HepG2 (cell line): ENCODE data around the gene LCLAT1. TPM values are rescaled to one million over a fixed set of nuclear protein-coding genes. Genes with fewer than 3 reads are reported as not detected.

ENCODE experiments used
- CCDC6 ChIP-seq: sonication (generic); formaldehyde crosslinking; IDR thresholded peaks from 2 replicates; pipeline ENCODE4 v1.8.1; 2022; ENCODE audit warnings: mild to moderate bottlenecking, missing genetic modification reagents, moderate library complexity
- FIP1L1 ChIP-seq: fragments of 200-400 bp; formaldehyde crosslinking; IDR thresholded peaks from 2 replicates; pipeline ENCODE4 v1.6.1; 2018; ENCODE audit warnings: low read depth, mild to moderate bottlenecking, low read length, moderate library complexity, borderline replicate concordance; ENCODE audit not compliant: insufficient read depth
- MYC ChIP-seq: sonication (generic); formaldehyde crosslinking; IDR thresholded peaks from 2 replicates; pipeline ENCODE4 v1.9.0; 2021; ENCODE audit warnings: missing genetic modification reagents, borderline replicate concordance
- NFAT5 ChIP-seq: sonication (generic); formaldehyde crosslinking; IDR thresholded peaks from 2 replicates; pipeline ENCODE4 v1.4.0; 2020; ENCODE audit warnings: missing genetic modification reagents
- PCBP1 ChIP-seq: fragments of 200-400 bp; formaldehyde crosslinking; IDR thresholded peaks from 2 replicates; pipeline ENCODE4 v1.6.1; 2017; ENCODE audit warnings: mild to moderate bottlenecking, low read depth, low read length, borderline replicate concordance
- RFX5 ChIP-seq: IDR thresholded peaks from 2 replicates; pipeline ENCODE4 v1.6.1; 2011; ENCODE audit warnings: low read depth, low read length, improper control_type of control experiment
- SMC3 ChIP-seq: IDR thresholded peaks from 2 replicates; pipeline ENCODE4 v1.6.1; 2011; ENCODE audit warnings: low read length, improper control_type of control experiment
- ZBTB43 ChIP-seq: sonication (generic); formaldehyde crosslinking; conservative IDR thresholded peaks from 2 replicates; pipeline ENCODE4 v1.4.0; 2020; ENCODE audit warnings: missing genetic modification reagents
- ZNF558 ChIP-seq: sonication (generic); formaldehyde crosslinking; IDR thresholded peaks from 2 replicates; pipeline ENCODE4 v1.9.0; 2022; ENCODE audit warnings: mild to moderate bottlenecking, missing genetic modification reagents, borderline replicate concordance
- polyA plus RNA-seq, 8 experiments: library from polyadenylated mRNA; depleted of rRNA in 3 of 8; stranded (reverse) in 7 of 8; unstranded in 1 of 8; fragments of >200 nt; fragmentation: Illumina TruSeq in 4 of 8; extraction: Trizol in 4 of 8; gene quantifications; 2 replicates each; pipeline versions ENCODE4 v1.2.1 to v1.2.3, GENCODE V29; 2011 to 2016; ENCODE audit warnings: low read depth in 4 of 8, missing spikeins in 1 of 8, mixed read lengths in 1 of 8; ENCODE audit not compliant: insufficient read depth in 1 of 8
- total RNA-seq, 5 experiments: library from RNA; depleted of rRNA; stranded (reverse); fragments of >200 nt; fragmentation: Illumina TruSeq; extraction: Trizol; gene quantifications; 2 replicates each; pipeline ENCODE4 v1.2.3, GENCODE V29; 2016; ENCODE audit warnings: low read depth in 1 of 5
- TF ChIP-seq, protein P1 (sequence below), 2 experiments: sonication (generic) in 1 of 2; formaldehyde crosslinking in 1 of 2; IDR thresholded peaks; 2 replicates each; pipeline versions ENCODE4 v1.6.1 to v1.9.0; 2014 to 2022; ENCODE audit warnings: antibody characterized with exemption in 1 of 2, borderline replicate concordance in 1 of 2, inconsistent platforms in 1 of 2, low read depth in 1 of 2, missing genetic modification reagents in 1 of 2
- TF ChIP-seq, protein P2 (sequence below): sonication (generic); formaldehyde crosslinking; IDR thresholded peaks from 2 replicates; pipeline ENCODE4 v1.4.0; 2020; ENCODE audit warnings: mild to moderate bottlenecking, missing genetic modification reagents

The LCLAT1 gene
- total and polyA plus RNA-seq, 2 of the 13 experiments (the other 11 are each of a cell fraction or from before 2014, with no cell fraction given) = 18.0 to 28.0 TPM

- TF ChIP-seq, protein P1, sequence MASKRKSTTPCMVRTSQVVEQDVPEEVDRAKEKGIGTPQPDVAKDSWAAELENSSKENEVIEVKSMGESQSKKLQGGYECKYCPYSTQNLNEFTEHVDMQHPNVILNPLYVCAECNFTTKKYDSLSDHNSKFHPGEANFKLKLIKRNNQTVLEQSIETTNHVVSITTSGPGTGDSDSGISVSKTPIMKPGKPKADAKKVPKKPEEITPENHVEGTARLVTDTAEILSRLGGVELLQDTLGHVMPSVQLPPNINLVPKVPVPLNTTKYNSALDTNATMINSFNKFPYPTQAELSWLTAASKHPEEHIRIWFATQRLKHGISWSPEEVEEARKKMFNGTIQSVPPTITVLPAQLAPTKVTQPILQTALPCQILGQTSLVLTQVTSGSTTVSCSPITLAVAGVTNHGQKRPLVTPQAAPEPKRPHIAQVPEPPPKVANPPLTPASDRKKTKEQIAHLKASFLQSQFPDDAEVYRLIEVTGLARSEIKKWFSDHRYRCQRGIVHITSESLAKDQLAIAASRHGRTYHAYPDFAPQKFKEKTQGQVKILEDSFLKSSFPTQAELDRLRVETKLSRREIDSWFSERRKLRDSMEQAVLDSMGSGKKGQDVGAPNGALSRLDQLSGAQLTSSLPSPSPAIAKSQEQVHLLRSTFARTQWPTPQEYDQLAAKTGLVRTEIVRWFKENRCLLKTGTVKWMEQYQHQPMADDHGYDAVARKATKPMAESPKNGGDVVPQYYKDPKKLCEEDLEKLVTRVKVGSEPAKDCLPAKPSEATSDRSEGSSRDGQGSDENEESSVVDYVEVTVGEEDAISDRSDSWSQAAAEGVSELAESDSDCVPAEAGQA (IDR thresholded peaks at IDR 0.05; ENCODE audit: low read depth) = peak; percentile 95
- TF ChIP-seq, protein P1 (CRISPR knock-in tag; IDR thresholded peaks at IDR 0.05; ENCODE audit: borderline replicate concordance) = peak; percentile 96
- TF ChIP-seq CCDC6 (CRISPR knock-in tag) (peak; percentile 72), MYC (CRISPR knock-in tag) (peak; percentile 88), SMC3 (no peak), FIP1L1 (no peak), ZNF558 (CRISPR knock-in tag) (peak; percentile 96), PCBP1 (peak; percentile 24; the same call in 1 of the 2 replicates), RFX5 (peak; percentile 7; the same call in 1 of the 2 replicates), NFAT5 (CRISPR knock-in tag) (peak; percentile 99), ZBTB43 (CRISPR knock-in tag) (peak; percentile 84)
- TF ChIP-seq, protein P2, sequence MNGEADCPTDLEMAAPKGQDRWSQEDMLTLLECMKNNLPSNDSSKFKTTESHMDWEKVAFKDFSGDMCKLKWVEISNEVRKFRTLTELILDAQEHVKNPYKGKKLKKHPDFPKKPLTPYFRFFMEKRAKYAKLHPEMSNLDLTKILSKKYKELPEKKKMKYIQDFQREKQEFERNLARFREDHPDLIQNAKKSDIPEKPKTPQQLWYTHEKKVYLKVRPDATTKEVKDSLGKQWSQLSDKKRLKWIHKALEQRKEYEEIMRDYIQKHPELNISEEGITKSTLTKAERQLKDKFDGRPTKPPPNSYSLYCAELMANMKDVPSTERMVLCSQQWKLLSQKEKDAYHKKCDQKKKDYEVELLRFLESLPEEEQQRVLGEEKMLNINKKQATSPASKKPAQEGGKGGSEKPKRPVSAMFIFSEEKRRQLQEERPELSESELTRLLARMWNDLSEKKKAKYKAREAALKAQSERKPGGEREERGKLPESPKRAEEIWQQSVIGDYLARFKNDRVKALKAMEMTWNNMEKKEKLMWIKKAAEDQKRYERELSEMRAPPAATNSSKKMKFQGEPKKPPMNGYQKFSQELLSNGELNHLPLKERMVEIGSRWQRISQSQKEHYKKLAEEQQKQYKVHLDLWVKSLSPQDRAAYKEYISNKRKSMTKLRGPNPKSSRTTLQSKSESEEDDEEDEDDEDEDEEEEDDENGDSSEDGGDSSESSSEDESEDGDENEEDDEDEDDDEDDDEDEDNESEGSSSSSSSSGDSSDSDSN = peak; percentile 83
These were observed at the start of gene LCLAT1 (continued) for GRCh38 chr2:30447149-30448045.
